SK-N-SH treated with all-trans-retinoic acid at 6 μM for 48 hours (cell line): ENCODE measurements around the gene CSK.

ENCODE experiments used
- PATZ1 ChIP-seq: fragments of 250-450 bp; sonication (Bioruptor Pico); IDR thresholded peaks from 2 replicates; pipeline ENCODE4 v1.8.0; 2020; ENCODE audit warnings: mild to moderate bottlenecking, moderate library complexity, borderline replicate concordance
- RARB ChIP-seq: fragments of 250-450 bp; sonication (Bioruptor Pico); IDR thresholded peaks from 2 replicates; pipeline ENCODE4 v1.8.0; 2021; ENCODE audit warnings: mild to moderate bottlenecking, moderate library complexity
- ZNF565 ChIP-seq: fragments of 450-650 bp; formaldehyde crosslinking; conservative IDR thresholded peaks from 2 replicates; pipeline ENCODE4 v1.5.0; 2020; ENCODE audit warnings: low read depth, mild to moderate bottlenecking, moderate library complexity

GRCh38 chr15:74823324-74823723, 41.4 kb downstream of the CSK start:
- TF ChIP-seq ZNF565 (CRISPR knock-in tag) (no peak), PATZ1 (no peak), RARB (CRISPR knock-in tag) (no peak)
